A673 (cell line): ENCODE results near the gene TIPIN. TPM values are rescaled to one million over a fixed set of nuclear protein-coding genes. Genes with fewer than 3 reads are reported as not detected.

Source experiments
- Bru-seq: library from RNA; stranded (reverse); fragments of 400-500 nt; gene quantifications from one replicate; lab custom pipeline; 2021; lab: Mats Ljungman, UMichigan
- BruChase-seq, 2 experiments: library from RNA; stranded (reverse); fragments of 400-500 nt; gene quantifications; one replicate each; lab custom pipeline; 2021; lab: Mats Ljungman, UMichigan
- BruUV-seq: library from RNA; stranded (reverse); fragments of 400-500 nt; replicated peaks from 2 replicates; lab custom pipeline; 2021; lab: Mats Ljungman, UMichigan
- CTCF ChIA-PET: fragments of 300-600 bp; sonication (Branson Sonifier 250); formaldehyde crosslinking; loops from one replicate; lab custom pipeline; 2022; ENCODE audit warnings: antibody characterized with exemption; lab: Charles Lee
- POLR2A ChIA-PET: fragments of 300-600 bp; sonication (Branson Sonifier 250); formaldehyde crosslinking; loops from one replicate; lab custom pipeline; 2022; ENCODE audit warnings: antibody characterized with exemption; ENCODE audit not compliant: low non-redundant PET; lab: Charles Lee
- DNase-seq: peaks from one replicate; pipeline ENCODE4 v3.0.0-alpha.2; 2015; ENCODE audit warnings: low spot score
- H3K27ac ChIP-seq: fragments of 200-600 bp; sonication (generic); 2 replicates; pipeline ENCODE4 v1.5.1; 2016; ENCODE audit warnings: mixed run types, low read depth, mild to moderate bottlenecking, mixed read lengths, antibody characterized with exemption, low read length; ENCODE audit not compliant: poor library complexity, severe bottlenecking
- H3K27me3 ChIP-seq: fragments of 200-600 bp; sonication (generic); replicated peaks from 2 replicates; pipeline ENCODE4 v1.6.1; 2017; ENCODE audit warnings: mixed run types, low read depth, mild to moderate bottlenecking, mixed read lengths, antibody characterized with exemption, low read length; ENCODE audit not compliant: insufficient read depth, poor library complexity
- H3K36me3 ChIP-seq: fragments of 200-600 bp; sonication (generic); 2 replicates; pipeline ENCODE4 v1.6.1; 2016; ENCODE audit warnings: mixed run types, mild to moderate bottlenecking, mixed read lengths, antibody characterized with exemption, low read length; ENCODE audit not compliant: insufficient read depth, poor library complexity, severe bottlenecking
- H3K4me1 ChIP-seq: fragments of 200-600 bp; sonication (generic); 2 replicates; pipeline ENCODE4 v1.6.1; 2017; ENCODE audit warnings: mixed run types, mild to moderate bottlenecking, mixed read lengths, antibody characterized with exemption, low read length; ENCODE audit not compliant: insufficient read depth, poor library complexity, severe bottlenecking
- H3K4me3 ChIP-seq: fragments of 200-600 bp; sonication (generic); 2 replicates; pipeline ENCODE4 v1.5.1; 2016; ENCODE audit warnings: low read depth, mixed run types, mild to moderate bottlenecking, mixed read lengths, low read length; ENCODE audit not compliant: poor library complexity, severe bottlenecking
- H3K9me3 ChIP-seq: fragments of 200-600 bp; sonication (generic); 2 replicates; pipeline ENCODE4 v1.6.1; 2016; ENCODE audit warnings: mixed run types, low read depth, mild to moderate bottlenecking, mixed read lengths, antibody characterized with exemption, low read length; ENCODE audit not compliant: poor library complexity, severe bottlenecking
- CTCF ChIP-seq: fragments of 300-800, 200-600 bp; sonication (generic); conservative IDR thresholded peaks from 2 replicates; pipeline ENCODE4 v1.5.1; 2017; ENCODE audit warnings: low read depth, mild to moderate bottlenecking, antibody characterized with exemption, low read length, moderate library complexity, mixed read lengths
- EZH2 ChIP-seq: fragments of 200-600 bp; sonication (generic); IDR thresholded peaks from 2 replicates; pipeline ENCODE4 v1.6.1; 2017; ENCODE audit warnings: borderline replicate concordance, low read depth, mild to moderate bottlenecking, mixed read lengths, antibody characterized with exemption, low read length; ENCODE audit not compliant: poor library complexity, severe bottlenecking
- intact Hi-C: fragments of 100-400 bp; cut with micrococcal nuclease; formaldehyde crosslinking; loops from one replicate; pipeline ENCODE4 v1.10.0; 2022; ENCODE audit not compliant: unreplicated experiment
- long read RNA-seq: library from polyadenylated mRNA; stranded (forward); transcript quantifications from one replicate; pipeline ENCODE4 v2.0.0, GENCODE V29; 2022
- total RNA-seq: library from RNA; stranded (reverse); gene quantifications from 2 replicates; pipeline ENCODE4 v1.2.3, GENCODE V29; 2021

TIPIN gene
- 37.7 and 42.1 TPM in 2 replicates for total RNA-seq
- Bru-seq, nascent RNA = percentile 75 among the genes with signal in this experiment
- BruChase-seq, experiment 1, labeled RNA remaining after a 2-hour chase = percentile 73 among the genes with signal in this experiment
- BruChase-seq, experiment 2, labeled RNA remaining after a 6-hour chase = percentile 80 among the genes with signal in this experiment
- long read RNA-seq, transcript TIPIN-201 (8 exons, 1,744 nt) = major isoform, 19 of 41 reads
- long read RNA-seq, partial matches to known transcripts = 9 of 41 reads
- long read RNA-seq, other reads (novel, unspliced or antisense) = 11 of 41 reads

- ChIA-PET CTCF (no interaction called here), POLR2A (no interaction called here)
- no peaks in the 10 kb centered on the region for H3K27me3 ChIP-seq
- H3K4me3 ChIP-seq = peak within 1 kb of the TSS; percentile 86
- no TSS peak for BruUV-seq
- TF ChIP-seq EZH2 (no peak), CTCF (no peak)
- peak within 1 kb of the TSS; percentile 93 for H3K27ac ChIP-seq
- no peaks in the 10 kb centered on the region for H3K9me3 ChIP-seq
- peaks cover 14% of the 10 kb centered on the region for H3K36me3 ChIP-seq
- intact Hi-C loops = loop anchor here (2.0 kb wide), 1 partner anchor 140 kb away; the partner anchor contains the start of gene SNAPC5
- DNase-seq = peak; percentile 97
- peaks cover 7% of the 10 kb centered on the region for H3K4me1 ChIP-seq
Measured at GRCh38 chr15:66356359-66357236, at the start of gene TIPIN. TIPIN (minus strand) TSS chr15:66356685; CDS start chr15:66352947, 3,738 bp downstream.

- POLR2A ChIA-PET = no interaction called here
Measured at GRCh38 chr15:66405615-66406014, 49.1 kb upstream of the TIPIN start.

More at GRCh38 chr15:66405615-66406014, 49.1 kb upstream of the TIPIN start:
- no peaks in the 10 kb centered on the region for H3K36me3 ChIP-seq
- no peaks in the 10 kb centered on the region for H3K9me3 ChIP-seq
- peak overlapping the region; percentile 34 for H3K27ac ChIP-seq
- CTCF ChIA-PET = no interaction called here
- no TSS peak for BruUV-seq
- no peak for TF ChIP-seq CTCF
- TF ChIP-seq EZH2 = no peak
- peaks cover 50% of the 10 kb centered on the region for H3K4me1 ChIP-seq
- peak; percentile 44 for DNase-seq
- no peaks in the 10 kb centered on the region for H3K27me3 ChIP-seq
- intact Hi-C loops = no loop called here
- no peak overlapping the region for H3K4me3 ChIP-seq
